HG03571 (cell line): ENCODE data around the gene ERI3.

Source experiments
- ATAC-seq: cut with Tn5 transposase; IDR thresholded peaks from one replicate; pipeline ENCODE4 v1.9.1; 2021; ENCODE audit not compliant: unreplicated experiment

The ERI3 gene

DNA sequence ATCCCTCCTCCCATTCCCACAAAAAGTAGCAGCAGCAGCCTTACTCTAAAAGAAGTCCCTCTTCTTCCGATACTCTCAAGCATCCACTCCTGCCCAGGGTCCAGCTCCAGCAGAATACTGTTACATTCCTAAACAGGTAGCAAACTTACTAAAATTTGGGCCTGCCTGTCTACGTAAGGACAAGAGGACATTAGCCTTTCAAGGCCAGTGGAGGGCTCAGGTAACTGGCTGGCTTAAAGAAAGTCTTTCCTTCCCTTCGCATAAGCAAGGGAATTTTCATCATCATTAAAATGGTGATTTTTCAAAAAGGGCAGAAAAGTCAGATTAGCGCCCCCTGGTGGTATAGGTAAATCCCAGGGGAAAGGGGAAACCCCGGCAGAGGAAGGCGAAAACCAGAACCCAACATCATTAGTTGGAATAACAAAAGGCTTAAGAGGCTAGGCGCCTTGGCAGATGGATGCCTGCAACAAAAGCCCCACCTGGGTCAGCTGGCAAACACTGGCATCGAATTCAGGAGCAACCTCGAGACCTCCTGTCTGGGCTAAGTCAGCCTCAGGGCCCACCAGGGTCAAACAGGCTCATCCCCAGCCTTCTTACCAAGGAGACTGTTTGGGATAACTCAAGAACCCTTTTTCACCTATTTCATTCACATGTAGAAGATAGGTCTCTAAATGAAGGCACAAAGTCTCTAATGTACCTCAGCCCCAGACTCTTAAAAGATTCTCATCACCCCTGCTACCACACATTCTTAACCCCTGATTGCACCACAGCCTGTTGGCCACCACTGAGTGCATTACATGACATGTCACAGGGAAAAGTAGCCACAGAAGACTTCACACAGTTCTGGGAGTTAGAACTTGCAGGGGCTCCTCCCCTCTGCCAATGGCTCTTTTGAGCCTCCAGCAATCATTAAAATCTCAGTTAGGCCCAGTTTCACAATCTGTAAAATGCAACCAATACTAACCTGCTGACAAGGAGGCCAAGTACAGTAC lies 36.7 kb downstream of the ERI3 start:
- ATAC-seq: no peak

DNA sequence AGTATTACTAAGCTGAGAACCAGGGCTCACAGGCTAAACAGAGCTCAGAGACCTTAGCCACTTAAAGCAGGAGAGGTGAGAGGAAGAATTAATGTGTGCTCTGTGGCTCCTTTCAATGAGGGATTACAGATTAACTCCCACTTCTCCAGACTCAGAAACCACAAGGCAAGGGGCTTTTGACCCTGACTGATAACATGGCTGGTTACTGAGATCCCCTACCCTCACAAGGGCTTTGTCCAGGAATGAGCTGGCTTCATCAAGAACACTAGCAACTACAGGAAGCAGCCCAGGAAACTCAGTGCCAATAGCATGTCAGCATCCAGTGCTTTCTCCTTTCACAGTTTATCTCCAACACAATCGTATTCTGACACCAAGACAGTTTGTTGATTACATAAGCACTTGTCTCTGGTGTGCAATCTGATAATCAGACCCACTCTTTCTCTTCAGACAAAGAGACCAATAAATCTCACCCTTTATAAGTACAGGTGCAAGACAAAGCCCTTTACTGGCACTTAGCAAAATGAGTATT lies 38.8 kb downstream of the ERI3 start:
- no peak for ATAC-seq

DNA sequence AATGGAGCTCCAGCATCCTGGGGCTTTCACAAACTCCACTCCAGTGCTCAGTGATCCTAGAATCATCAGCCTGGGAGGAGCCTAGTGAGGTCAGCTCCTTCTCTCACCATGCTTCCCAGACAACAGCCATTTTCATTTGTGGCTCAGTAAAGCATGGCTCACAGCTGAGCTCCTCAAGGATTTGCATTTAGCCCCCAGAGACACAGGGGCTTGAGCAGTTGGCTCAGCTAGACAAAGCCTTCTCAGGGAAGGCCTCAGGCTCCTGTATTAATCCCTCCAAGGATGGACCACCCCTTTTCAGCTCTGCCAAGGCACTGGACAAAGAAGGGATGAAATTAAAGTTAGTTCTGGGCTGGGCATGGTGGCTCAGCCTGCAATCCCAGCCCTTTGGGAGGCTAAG lies 39.5 kb downstream of the ERI3 start:
- no peak for ATAC-seq

DNA sequence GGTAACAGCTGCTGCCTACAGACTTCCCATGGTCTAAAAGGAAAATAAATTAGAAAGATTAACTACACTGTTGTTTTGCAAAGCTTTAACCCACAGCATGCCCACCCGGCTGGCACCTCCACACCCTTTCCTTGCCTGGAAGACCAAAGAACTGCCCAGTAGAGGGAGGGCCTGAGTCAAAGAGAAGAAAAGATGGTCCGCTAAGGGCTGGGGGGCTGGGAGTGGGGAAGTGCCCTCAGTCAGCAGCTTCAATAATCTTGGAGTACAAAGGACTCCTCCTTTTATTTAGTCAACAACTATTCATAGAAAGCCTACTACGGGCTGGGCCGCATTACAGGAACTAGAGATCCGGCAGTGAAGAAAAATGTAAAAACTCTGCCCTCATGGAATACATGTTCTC lies 40.6 kb downstream of the ERI3 start:
- no peak for ATAC-seq

DNA sequence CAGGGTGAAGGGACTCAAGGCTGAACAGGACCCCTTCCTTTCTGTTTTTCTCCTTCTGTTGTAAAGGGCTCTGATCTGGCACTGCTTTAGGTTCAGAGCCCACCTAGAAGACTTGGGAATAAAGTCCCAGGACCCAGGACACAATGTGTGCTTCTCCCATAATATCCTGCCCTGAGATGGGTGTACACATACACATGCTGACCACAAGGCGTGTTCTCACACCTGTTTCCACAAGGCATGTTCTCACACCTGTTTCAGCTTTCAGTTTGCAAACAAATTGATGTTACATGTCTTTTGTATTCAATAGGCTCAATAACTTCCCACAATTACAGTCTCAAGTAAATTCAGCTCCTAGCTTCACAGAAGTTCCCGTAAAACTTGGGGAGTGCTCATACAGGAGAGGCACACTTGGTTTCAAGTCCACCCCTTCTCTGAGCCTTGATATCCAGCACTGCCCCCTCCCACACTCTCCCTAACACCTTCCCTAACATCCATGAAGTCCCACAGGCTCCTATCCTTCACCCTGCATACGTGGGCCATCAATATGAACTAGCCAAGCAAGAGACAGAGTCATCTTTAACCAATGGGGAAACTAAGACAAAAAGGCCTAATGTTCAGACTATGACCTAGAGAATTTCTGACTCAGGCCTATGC lies 41.7 kb downstream of the ERI3 start:
- ATAC-seq: no peak

DNA sequence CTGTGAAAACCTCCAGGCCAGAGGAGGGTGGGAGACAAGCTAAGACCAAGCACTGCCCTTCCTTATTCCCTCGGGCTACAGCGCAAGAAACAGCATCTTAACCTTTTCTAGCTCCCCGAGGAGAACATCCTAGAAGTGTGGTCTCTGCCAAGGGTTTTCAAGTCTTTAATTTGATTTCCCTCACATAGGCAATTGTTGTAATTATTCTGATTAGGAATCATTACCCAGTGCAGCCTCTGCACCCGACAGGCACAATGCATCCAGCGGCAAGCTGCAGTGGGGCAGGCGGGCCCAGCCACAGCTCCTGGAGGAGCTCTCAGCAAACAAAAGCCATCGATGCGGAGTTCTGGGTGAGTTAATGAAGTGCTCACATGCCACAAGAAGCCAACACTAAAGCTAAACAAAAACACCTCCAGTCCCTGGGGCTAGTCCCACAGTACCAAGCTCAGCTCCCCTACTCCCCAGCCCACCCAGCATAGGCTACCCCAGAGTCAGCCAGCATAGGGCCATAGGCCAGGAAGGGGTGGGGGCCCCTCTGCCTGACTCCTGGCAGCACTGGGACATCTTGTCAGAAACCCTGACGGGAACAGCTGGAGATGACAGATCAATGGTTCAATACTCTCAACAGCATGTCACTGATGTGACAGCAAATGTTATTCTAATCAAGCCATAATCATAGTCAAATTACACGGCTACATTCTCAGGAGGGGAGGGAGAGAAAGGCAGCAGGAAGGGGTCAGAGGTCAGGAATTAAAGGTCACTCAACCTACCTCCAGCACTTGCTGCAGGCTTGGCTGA lies 42.5 kb downstream of the ERI3 start:
- ATAC-seq: no peak

DNA sequence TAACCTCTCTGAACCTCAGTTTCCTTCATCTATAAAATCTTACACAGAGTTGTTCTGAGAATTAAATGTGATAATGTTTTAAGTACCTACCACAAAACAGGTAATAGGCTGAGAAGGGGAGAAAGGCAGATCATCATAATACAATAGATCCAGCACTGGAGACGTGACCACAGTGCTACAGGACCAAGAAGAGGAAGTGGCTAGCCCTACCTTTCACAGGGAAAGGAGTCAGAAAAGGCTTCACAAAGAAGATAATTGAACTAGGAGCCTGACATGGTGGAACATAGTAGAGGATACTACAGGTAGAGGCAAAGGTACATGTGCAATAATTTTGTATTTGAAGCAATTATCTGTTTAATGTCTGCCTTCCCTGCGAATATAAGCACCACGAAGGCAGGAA lies 45.1 kb downstream of the ERI3 start:
- ATAC-seq: no peak

DNA sequence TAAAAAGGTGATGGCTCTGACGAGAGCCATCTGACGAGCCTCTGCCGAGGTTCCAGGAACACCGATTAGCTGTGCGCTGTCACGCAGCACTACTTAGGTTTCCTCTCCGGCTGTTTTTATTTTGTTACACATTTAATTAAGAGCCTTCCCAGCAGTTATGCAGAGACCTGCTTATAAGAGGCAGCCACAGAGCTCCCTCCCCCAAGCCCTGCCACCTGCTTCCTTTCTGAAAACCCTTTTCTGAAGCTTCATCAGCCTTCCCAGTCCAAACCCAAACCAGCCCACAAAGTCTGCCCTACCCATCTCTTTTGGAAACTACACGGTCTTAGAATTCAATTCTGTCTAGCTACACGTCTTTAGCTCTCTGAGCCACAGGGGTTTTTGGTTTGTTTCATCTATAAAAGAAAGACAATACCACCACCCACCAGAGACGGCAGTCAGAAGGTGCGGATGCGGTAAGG lies 49.1 kb downstream of the ERI3 start:
- no peak for ATAC-seq

DNA sequence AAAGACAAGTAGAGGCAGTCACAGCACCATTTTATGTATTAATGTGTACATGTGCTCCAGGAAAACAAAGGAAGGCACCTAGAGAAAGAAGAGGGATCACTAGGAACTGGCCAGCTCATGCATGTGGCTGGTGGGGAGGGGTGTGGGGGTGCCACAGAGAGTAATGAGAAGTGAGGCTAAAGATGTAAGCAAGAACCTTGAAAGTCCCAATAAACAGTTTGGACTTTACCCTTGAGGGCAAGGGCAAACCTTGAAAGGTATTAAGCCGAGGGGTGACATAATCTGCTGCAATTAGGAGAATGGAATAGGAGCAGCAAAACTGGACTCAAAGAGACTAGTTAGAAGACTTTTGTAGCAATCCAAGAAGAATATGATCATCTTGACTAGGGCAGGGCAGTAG lies 51.5 kb downstream of the ERI3 start:
- ATAC-seq: no peak

DNA sequence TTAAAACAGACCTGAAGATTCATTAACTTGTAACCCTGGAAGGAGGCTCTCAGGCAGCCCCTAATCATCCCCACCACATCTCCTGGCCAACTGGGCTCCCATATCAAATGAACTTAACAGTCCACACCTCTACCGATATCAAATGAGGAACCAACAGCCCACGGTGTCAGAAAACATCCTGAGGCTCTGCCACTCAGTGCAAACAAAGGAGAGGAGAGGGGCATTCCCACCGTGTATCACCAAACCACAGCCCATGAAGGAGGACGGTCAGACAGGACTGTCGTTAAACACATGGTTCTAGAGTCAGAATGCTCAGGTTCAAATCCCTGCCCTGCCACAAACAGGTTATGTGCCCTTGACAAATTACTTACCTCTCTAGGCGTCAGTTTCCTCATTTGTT lies 52.5 kb downstream of the ERI3 start:
- no peak for ATAC-seq

DNA sequence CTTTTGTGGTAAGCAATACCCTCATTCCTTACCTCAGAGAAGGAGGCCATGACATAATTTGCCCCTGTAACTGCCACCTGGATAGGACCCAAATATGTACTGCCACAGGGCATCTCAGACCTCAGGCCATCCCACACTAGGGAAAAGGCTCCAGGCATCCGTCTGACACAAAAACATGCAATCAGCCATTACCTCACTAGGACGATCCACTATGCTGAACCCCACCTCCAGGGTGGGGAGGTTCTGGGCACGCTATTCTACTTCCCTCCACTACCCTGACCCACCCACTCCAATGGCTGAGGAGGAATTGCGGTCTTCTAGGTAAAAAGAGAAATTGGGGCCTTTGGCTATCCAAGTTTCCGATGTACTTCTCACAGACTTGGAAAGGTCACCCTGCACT lies 53.6 kb downstream of the ERI3 start:
- no peak for ATAC-seq

DNA sequence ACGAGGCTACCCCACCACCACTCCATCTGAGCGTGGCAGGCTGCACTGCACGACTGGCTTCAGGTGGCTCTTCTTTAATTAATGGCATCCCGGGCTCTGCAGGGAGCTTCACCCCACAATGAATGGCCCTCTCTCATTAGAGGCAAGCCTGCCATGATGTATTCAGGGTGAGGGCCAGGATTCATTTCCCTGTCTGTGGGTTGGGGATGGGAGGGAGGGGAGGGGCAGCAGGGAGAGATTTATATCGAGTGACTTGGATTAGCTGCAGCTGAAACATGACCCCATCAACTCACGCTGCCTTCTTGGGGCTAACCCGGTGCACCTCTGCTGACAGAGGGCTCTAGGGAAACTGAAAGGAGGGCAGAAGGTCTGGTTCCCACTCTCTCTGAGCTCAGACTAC lies 54.2 kb downstream of the ERI3 start:
- no peak for ATAC-seq

DNA sequence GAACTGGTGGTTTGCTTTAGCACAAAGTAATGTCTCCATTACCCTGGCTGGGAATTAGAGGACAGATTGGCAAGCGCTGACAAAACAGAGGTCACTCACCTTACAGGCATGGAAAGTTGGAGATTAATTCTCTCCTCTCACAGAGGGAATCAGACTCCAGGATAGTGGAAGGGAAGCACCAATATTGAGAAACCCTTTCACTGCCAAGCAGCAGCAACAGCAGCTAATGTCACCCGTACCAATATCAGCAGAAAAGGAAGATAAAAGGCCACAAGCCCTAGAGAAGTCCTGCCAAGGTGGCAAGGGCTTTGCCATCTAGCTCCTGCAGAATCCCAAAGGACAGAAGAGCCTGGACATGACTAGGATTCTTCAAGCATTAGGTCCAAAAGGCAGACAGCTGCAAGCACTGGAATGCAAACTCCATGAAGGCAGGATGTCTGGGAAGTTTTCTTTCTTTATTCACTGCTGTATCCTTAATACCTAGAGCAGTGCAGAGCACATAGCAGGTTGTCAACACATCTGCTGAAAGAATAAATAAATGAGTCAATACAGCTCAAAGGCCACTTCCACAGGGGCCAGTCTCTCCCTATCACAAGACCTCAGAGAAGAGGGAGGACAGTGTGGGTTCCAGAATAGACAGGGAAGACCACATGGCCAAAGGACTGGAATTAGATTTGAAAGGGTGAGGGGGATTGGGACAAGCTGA lies 57.2 kb downstream of the ERI3 start:
- ATAC-seq: no peak

DNA sequence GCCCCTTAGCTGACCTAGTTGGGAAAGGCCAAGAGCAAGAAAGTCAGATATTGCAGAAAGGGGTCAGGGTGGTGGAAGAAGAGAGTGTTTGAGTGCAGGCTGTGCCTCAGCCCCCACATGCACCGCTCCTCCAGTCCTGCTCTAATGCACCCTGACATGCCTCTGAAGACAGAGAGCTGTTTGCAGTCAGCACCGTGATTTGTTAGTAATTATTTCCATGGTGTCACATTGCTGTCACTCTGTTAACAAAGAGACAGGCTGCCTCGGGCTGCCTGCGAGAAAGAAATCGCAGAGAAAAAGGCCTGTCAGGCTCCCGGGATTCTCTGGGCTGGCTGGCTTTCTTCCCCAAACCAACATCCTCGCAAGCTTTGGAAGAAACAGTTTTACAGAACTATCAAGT lies 58.3 kb downstream of the ERI3 start:
- no peak for ATAC-seq

DNA sequence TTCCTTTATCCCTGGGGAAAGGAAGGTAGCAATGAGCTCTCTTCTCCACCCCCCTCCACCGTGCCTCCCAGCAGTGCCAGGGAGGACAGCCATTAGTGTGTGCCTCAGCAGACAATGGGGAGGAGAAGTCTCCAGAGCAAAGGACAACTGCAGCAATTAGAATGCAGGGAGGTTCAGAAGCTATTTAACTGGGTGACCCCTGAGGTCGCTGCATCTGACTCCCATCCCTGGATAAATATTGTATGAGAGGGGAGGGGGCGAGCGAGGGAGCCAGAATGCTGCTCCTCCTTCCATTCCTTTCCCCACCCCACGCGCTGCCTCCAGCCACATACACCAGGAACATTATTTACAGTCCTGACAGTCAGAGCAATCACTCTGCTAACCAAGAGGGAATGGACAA lies 59.0 kb downstream of the ERI3 start:
- ATAC-seq: no peak

DNA sequence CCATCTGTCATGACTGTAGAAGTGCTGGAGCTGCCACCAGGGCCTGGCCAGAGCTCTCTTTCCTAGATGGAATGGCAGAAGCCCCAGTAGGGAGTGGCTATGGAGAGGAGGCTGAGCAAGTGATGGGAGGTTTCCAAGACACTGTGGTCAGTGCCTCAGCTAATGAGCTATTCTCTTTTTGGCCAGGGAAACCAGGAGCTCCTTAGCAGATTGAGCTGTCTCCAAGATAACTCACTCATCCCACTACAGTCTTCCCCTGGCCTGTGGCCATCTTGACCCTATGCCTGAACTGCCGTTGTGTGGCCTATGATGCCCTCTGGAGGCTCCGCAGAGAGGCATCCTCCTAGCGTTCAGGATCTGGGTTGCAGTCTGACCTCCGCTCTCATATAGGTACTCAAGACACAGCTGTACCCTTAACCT lies 60.5 kb downstream of the ERI3 start:
- no peak for ATAC-seq

DNA sequence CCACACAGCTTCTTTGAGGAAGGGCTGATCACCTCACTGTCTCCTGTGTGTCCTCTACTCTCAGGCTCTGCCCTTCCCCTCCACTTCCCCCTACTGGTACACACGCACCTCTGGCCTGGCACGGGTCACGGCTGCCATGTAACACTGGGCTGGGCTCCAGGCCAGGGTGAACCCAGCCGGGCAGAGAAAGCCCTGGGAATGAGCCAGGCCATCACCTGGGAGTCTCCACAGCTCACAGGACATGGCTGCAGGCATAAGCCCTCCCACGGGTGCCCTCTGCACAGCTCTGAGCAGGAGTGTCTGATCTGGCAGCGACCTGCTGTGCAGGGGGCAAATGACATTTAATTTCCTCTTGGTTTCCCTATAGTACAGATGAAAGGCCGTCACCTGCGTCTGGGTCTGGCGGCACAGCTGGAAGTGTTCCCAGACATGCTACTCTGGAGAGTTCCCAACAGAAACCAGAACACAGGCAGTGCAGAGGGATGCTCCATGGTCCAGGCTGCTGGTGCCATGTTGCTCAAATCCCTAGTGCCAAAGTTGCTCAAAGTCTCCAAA lies 61.2 kb downstream of the ERI3 start:
- no peak for ATAC-seq

DNA sequence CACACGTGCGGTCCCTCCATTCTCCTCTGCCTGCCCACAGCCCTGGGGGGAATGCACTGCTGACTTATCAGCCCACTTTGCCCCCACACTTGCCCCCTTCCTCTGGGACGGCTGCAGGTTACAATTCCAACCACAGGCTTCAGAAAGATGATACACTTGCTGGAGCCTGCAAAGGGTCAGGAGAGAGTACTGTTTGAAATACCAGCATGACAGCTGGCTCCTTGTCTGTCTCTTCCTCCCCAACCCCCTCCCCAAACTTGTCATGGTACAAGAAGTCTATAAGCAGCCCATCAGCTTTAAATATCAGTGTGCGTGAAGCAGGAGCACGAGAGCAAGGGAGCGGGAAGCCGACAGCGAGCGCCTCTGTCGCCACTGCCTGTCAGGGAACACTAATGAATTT lies 62.4 kb downstream of the ERI3 start:
- no peak for ATAC-seq

DNA sequence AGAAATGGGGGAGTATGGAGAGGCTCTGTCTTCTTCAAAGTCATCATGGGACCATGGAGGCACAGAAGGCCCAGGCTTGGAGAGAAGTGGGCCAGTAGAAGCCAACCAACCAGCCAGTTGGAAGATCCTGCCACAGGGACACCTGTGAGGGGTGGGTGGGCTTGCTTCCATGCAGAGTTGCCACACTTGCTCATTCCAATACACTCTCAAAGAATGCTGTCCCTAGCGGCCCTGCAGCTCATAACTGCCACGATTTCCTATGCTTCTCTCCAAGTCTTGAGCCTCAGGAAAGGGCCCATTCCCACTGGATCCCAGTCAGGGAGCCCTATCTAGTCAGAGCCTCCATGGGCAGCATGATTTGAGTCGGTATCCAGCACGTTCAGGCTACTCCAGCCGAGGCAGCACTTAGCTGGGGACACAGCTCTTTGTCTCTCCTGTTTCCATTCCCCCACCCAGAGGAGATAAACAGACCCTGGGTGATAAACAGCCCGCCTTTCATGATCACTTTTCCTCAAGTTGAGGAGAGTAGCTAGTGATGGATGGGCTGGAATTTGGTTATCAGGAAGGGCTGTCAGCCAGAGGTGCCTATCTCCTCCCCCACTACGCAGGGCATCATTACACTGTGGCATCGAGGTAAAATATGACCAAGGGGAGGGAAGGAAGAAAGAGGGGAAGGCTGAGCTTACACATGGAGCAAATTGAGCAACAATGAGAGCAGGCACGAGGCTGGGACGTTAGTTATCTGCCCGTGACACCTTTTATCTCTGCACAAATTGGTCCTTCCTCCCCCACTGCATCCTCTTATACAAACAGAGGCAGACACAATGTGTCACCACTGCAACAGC lies 64.6 kb downstream of the ERI3 start:
- no peak for ATAC-seq
